Middle frontal gyrus (tissue), 1 donor: ENCODE measurements around the gene PIK3CD.

ENCODE experiments used
- DNase-seq: peaks from one replicate; pipeline ENCODE4 v3.0.0-alpha.2; 2015; ENCODE audit warnings: low spot score; ENCODE audit errors: extremely low spot score

PIK3CD gene

DNA sequence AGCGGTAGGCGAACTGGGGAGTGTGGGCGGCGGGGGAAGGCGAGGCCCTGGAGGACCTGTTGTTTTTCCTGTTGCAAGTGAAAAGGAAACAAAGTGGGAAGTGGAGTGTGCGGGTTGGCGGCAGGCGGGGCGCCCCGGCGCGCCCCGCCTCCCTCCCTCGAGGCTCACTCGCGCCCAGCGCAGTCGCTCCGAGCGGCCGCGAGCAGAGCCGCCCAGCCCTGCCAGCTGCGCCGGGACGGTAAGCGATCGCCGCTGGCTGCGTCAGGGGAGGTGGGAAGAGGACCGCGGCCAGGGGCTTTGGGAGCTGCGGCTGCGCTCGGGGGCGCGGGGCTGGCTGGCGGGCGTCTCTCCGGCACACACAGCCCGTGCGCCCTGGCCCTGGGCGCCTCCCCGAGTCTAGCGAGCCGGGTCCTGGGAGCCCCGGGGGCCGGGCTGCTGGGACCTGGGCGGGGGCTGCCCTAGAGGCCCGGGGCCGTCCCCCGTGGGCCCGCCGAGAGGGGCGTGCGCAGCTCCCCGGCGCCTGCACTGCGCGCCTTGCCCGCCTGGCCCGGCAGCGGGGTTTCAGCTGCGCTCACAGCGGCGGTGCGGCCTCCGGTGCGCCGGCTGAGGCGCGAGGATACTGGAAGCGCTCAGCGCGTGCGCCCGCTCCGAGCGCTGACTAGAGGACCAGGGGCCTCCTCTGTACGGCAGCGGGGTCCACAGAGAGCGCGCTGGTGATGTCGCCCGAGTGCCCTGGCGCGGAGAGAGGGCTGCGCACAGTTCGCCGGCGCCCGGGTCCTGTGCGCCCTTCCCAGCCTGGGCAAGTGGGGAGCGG, at the start of gene PIK3CD:
TSS of gene PIK3CD (plus strand) at position 167 of the 814 bp plus-strand sequence. CDS start 58,725 bp downstream, outside the sequence.
- DNase-seq, result peak; percentile 37

DNA sequence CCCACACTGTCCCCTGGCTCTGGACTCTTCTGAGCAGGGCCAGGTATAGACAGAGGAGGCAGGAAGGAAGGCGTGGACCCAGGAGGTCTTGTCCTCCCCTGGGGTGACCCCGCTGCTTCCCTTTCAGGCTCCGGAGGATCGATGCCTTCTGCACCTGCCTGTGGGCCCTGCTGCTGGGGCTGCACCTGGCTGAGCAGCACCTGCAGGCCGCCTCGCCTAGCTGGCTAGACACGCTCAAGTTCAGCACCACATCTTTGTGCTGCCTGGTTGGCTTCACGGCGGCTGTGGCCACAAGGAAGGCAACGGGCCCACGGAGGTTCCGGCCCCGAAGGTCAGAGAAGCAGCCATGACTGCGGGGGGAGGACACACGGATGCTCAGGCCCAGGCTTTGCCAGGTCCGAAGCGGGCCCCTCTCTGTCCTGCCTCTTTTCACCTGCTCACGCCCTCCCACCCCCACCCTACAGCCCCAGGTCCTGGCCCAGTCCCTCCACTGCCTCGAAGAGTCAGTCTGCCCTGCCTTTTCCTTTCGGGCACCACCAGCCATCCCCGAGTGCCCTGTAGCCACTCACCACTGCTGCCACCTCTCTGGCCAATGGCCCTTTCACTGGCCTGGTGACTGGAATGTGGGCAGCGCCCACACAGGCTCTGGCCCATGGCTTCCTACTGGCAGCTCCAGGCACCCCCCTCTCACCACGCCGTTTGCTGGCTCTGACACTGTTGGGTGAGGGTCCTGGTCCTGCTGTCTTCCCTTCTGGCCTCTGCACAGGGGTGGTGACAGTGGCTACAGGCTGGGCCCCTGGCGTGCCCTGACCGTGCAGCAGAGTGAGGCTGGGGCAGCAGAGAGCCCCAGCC, 49.4 kb upstream of the PIK3CD start:
- no peak for DNase-seq

DNA sequence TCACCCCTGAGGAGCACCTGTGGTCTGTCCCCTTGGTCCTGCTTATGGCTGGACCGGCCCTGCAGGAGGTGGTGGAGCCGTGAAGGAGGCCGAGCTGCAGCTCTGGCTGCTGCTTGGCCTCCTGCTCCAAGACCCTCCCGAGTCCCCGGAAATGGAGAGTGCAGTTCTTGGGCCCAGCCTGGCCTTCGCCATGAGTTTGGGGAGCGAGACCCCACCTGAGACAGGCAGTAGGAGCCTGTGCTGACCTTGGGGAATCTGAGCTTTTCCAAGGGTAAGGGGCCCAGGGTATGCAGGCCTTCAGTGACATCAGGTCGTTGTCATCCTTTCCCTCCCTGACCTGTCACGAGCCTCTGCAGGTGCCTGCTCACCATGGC, 48.8 kb upstream of the PIK3CD start:
- no peak for DNase-seq

DNA sequence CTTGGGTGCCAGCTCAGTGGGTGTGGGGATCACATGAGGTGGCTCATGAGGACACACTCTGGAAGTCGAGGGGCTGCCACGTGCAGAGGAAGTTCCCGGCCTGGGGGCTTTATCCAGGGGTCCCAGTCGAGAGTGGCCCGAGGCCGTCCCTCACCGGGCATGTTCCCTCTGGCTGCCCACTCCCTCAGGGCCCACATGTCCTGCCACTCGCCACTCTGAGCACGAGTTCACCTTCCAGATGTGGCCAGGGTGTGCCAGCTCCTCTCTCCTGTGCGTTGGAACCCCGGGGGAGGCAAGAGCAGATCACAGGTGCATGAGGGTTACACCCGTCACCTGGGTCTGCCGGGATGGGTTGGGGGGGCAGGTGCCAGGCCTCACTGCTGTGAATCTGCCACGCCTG, 48.2 kb upstream of the PIK3CD start:
- DNase-seq, result no peak

DNA sequence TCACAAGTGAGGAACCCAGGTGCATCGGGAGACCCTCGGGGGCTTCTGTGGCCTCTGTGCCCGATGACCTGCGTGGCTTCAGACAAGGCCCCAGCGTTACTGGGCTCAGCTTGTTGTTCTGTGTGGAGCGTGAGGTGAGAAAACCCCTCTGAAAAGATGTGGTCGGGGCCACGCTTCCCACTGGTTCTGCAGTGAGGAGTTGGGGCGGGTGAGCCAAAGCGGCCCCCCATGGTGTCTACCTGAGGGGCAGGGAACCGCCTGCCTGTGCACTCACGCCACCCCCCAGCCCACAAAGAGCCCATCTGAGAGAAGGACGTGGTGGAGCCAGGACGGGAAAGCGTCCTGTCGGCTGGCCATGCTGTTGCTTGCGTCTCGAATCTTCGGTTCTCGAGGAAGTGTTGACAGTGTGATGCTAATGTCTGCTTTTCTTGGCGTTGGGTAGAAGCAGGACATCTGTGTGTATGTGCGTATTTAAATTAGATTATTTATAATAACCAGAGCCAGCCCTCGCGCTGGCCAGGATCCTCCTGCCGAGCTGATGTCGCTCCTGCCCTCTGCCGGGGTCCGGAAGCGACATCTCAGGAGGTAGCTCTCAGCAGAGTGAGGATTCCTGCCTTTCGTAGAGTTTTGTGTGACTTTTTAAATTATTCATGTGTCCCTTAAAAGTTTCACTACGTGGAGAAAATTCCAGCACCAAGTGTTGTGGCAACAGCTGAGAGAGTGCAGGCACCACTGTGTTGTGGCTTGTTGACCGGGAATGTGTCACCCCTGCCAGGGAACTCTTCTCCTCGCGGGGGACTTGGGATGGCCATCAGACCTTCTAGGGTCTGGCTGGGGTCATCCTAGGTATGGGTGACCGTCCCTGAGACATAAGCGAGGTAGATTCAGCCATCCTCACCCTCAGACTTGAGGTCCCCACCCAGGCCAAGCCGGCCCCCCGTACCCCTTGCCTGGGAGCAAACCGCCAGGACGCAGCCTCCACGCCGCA, 47.5 kb upstream of the PIK3CD start:
- DNase-seq, result no peak

DNA sequence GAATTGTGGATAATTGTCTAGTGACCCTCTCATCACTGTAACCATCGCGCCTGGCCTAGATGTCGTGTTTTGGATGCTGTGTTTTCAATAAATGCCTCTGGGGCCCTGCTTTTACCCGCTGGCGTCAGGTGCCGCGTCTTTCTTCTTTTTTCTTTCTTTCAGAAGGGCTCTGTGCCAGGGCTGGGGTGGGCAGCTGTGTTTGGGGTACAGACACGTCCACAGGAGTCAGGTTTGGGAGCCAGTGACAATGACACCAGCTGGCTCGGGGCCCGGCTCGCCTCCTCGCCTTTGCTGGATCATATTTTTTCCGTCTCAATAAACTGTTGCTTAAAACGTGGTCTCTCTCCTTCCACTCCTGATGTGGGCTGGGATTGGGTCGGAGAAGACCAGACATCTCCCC, 46.7 kb upstream of the PIK3CD start:
- DNase-seq, result no peak

DNA sequence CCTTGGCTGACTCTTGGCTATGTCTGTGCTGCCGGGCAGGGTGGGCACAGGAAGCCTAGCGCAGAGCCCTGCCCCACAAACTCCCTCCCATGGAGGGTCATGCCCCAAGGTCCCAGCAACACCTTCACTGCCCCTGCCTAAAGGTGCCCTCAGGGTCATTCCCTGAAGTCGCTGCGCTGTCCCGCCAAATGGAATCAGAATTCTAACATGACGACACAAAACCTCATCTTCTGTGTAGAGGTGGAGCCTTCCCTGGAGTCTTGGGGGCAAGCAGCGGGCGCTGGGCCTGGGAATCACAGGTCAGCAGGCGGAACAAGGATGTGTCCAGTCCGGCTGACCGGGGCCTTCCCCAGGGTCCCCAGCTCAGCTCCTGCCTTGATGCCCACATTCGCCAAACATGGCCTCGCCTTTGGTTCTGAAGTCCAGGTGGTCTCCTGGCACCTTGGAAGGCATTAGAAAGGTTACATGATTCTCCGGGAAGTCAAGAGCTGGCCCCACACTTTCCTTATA, 45.5 kb upstream of the PIK3CD start:
- DNase-seq, result no peak

DNA sequence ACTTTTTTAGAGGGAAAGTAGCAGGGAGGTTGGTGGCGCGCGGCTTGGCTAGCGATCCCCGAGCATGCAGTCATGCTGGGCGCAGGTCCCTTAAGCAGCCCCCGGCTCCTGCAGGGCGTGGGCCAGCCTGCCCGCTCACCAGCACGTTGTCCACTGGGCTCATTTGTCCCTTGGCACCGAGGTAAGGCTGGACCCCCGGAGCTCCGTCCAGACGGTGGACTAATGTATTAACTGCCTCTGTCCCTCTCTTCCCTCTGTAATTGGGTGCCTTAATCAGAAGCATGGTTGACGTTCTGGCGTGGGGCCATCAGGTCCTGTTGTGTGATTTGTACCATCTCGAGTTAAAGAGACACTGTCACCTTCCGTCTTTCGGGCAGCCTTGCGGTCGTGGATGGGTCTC, 45.1 kb upstream of the PIK3CD start:
- no peak for DNase-seq

DNA sequence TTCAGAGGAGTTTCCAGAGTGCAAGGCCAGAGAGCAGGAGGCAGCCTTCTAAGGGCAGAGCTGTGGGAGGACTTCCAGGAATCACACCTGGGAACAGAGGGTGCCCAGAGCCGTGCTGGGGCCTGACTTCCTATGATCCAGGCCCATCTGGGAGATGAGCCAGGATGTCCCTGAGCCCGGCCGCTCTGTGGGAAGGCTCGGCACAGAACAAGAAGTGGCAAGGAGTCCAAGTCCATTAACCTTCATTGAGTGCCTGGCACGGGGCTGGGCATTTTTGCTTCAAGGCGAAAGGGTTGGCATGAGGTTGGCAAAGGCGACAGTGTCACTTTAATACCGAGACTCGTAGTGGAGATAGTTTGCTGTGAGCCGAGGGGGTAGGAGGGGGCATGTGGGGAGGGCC, 44.6 kb upstream of the PIK3CD start:
- no peak for DNase-seq

DNA sequence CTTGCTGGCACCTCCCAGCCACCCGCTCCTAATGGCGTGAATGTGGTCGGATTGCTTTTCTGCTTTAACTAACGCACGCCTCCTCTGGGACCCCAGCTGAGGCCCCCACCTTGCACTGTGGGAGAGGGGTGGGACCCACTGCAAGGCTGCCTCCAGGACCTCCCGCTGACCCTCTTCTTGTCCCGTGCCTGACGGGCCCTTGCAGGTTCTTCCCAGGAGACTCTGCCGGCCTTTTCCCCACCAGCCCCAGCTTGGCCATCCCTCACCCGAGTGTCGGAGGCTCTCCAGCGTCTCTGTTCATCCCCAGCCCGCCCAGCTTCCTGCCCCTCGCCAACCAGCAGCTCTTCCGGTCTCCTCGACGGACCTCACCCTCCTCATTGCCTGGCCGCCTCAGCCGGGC, 44.2 kb upstream of the PIK3CD start:
- DNase-seq, result no peak

DNA sequence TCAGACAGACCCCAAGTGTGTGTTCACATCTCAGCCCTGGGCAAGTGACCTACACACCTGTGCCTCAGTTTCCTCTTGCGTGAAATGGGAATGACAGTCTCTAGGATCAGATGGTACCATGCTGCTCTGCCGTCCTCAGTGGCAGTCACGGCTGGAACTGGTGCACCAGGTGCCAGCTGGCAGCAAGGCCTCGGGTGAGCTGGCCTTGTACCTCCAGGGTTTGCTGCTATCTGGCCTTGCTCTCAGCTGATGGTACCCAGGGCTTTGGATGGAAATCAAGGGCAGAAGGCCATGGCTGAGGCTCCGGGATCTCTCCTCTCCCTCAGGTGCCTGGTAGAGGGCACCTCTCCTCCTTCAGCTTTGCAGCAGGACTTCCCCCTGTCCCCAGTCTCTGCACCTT, 41.5 kb upstream of the PIK3CD start:
- no peak for DNase-seq

DNA sequence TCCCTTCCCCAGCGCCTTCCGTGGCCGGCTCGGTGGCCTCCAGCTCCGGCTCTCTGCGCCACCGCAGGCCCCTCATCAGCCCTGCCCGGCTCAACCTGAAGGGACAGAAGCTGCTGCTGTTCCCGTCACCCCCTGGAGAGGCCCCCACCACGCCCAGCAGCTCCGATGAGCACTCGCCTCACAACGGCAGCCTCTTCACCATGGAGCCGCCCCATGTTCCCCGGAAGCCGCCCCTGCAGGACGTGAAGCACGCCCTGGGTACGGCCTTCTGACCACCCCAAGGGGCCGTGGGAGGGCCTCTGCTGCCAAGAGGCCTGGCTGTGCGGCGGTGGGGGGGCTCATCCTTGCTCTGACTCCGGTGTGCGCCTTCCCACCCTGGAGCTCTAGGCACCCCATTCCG, 41.0 kb upstream of the PIK3CD start:
- DNase-seq, result no peak

DNA sequence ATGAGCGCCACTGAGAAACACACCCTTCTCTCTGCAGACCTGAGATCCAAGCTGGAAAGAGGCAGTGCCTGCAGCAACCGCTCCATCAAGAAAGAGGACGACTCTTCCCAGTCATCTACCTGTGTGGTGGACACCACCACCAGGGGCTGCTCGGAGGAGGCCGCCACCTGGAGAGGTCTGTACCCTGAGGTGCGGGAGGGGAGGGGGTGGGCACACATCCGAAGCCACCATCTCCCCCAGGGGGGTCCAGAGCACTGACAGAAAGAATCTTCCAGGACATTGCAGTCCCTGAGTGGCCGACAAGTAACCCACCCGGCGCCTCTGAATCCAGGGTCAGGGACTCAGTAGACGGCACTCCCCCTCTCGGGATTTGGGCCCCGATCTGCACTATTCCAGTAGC, 39.8 kb upstream of the PIK3CD start:
- no peak for DNase-seq

DNA sequence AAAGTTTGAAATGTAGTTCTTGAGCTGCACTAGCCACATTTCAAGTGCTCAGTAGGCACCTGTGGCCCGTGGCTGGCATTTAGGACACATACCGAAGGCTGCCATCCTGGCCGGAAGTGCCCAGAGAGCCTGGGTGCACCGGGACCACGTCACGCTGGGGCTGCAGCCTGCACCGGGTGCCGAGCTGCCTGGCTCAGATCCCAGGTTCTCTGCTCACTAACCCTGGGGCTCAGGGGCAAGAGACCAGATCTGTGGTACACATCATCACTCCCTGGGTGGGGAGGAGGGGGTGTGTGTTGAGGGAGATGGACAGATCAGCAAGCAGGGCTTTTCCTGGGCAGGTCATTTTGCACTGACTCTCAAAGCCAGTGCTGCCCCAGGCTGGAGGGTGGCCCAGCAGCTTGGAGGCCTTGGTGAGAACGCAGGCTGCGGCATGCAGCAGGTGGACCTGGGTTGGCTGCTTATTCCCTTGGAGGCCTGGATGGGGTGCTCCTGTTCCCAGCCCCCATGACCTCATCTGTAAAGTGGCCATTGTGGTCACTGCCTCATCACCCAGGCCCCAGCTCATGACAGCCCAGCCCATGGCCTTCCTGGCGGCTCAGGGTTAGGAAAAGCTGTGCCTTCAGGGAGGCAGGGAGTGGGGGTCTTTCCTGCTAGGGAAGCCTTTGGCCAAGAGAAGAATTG, 39.2 kb upstream of the PIK3CD start:
- DNase-seq, result no peak

DNA sequence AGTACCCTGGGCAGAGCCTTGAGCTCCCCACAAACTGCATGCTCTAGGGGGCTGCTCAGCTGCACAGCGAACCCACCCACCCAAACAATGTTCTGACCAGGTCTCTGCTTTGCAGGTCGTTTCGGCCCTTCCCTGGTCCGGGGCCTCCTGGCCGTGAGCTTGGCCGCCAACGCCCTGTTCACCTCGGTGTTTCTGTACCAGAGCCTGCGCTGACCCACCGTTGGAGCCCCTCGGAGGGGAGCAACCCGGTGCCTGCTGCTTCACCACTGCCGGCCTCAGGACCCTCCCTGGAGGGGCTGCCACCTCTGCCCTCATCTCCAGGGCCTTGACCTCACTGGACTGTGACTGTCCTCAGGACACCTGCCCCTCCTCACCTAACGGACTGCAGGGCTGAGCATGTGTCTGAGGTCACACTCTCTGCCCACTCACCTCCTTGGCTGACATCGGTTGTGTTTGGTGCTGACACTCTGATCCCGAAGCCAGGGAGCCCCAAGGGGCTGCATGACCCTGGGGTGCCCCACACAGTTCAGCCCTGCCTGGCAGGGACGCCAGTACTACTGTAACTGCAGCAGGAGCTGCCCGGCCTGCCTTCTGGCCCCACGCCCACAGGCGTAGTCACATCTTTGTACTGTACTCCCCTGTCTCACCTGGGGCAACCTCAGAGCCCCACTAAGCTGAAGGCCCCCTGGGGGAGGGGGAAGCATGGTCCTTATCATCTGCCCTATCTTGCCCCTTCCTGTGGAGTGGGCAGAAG, 38.5 kb upstream of the PIK3CD start:
- no peak for DNase-seq

DNA sequence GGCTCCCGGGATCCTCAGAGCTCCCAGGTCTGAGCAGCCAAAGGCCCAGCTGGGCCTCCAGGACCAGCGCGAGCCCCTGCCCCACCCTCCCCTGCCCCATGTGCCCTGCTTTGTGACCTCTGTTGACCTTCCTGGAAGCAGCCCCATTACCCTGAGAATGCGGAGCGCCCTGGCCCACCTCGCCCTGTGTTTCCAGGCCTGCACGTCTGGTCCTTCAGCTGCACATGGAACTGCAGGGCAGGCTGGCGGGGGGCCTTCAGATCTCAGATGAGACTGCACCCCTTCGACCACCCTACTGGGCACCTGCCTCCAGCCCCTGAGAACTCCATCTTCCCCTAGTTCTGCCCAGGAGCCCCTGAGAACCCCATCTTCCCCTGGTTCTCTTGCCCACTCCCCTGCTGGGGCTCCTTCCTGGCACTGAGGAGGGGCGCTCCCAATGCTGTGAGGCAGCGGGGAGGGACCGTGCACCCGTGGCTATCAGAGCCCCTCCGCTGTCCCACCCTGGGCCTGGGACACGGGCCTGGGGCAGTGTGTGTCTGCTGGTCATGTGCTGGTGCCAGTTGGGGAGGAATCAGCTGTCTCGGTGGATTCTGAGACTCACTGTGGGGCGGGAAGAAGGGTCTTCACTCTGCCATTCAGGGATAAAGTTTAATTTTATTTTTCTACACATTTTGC, 37.8 kb upstream of the PIK3CD start:
- no peak for DNase-seq

DNA sequence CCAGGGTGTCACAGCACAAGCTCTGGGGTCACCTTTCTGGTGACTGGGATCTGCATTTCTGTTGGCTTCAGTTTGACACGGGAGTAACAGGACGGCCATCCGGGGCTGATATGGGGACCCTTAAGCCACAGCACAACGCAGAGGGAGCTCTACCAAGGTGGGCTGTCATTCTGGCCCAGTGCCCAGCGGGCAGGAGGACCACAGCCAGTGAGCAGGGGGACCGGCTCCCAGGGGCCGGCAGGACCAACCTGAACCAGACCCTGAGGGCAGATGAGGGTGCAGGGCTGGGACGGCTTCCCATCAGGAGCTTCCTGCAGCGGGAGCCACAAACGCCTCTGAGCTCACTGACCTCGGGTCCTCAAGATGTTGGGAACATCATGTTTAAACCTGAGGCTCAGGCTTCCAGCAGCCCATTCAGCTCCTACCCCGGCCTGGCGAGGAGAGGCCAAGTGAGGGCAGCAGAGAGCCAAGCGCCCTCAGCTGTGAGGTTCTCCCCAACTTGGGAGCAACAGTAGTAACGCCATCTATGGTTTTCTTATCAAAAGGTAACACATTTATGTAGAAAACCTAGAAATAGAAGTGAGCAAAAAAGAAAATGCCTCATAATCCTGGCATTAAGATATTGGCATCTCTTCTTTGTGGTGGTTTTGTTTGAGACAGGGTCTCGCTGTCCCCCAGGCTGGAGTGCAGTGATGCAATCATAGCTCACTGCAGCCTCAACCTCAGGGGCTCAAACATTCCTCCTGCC, 36.0 kb upstream of the PIK3CD start:
- no peak for DNase-seq

DNA sequence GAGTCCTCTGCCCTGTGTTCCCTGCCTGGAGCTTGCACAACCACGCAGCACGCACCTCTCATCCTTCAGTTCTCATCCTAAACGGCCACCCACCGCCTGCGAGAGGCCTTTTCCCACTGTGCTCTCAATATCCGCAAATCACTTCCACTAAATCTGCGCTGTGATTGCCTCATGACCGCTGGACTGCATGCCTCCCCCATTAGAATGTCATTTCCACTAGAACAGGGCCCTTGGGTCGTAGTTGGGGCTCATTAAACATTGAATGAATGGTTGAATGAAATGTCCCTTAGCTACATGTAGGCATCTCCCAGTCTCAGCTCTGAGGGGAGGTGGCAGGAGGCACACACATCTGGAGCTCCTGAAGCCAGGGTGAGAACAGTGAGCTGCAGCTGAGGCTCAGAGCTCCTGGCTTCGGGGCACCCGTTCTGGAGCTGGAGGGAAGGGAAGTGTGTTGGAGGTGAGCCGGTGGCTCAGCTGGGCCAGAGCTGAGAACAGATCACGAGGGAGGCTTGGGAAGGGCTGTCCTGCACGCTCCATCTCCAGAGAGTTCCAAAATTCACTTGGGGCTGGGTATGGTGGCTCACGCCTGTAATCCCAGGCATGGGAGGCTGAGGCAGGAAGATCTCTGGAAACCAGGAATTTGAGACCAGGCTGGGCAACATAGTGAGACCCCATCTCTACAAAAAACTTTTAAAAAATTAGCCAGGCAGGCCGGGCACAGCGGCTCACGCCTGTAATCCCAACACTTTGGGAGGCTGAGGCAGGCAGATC, 32.4 kb upstream of the PIK3CD start:
- no peak for DNase-seq
